Heart left ventricle (tissue), 16 donors: ENCODE data around the gene EXOC2. TPM values are rescaled to one million over a fixed set of nuclear protein-coding genes. Genes with fewer than 3 reads are reported as not detected.

Experiments
- ATAC-seq, 4 donors: fragments of 200-7000 bp; cut with Tn5 transposase; one replicate each; pipeline ENCODE4 v1.9.1; 2020 to 2022; ENCODE audit warnings: moderate library complexity in 4 of 4, mild to moderate bottlenecking in 3 of 4, moderate number of reproducible peaks in 1 of 4
- DNase-seq, 5 donors: peaks; one replicate each; pipeline ENCODE4 v3.0.0-alpha.2; 2020
- H3K27ac ChIP-seq, 12 donors: fragments of 200-600 bp; sonication (generic) in 4 of 12; one replicate each; pipeline versions ENCODE4 v1.5.0 to v1.8.0; 2016 to 2022; ENCODE audit warnings: mild to moderate bottlenecking in 2 of 12
- H3K27me3 ChIP-seq, 9 donors: fragments of 200-600 bp; sonication (generic) in 2 of 9; one replicate each; pipeline versions ENCODE4 v1.5.1 to v1.8.0; 2016 to 2022; ENCODE audit warnings: mild to moderate bottlenecking in 3 of 9
- H3K36me3 ChIP-seq, 9 donors: fragments of 200-600 bp; sonication (generic) in 2 of 9; one replicate each; pipeline versions ENCODE4 v1.5.0 to v1.8.0; 2018 to 2022; ENCODE audit warnings: mild to moderate bottlenecking in 2 of 9
- H3K4me1 ChIP-seq, 12 donors: fragments of 200-600 bp; sonication (generic) in 4 of 12; one replicate each; pipeline versions ENCODE4 v1.5.0 to v1.8.0; 2016 to 2022; ENCODE audit warnings: mild to moderate bottlenecking in 3 of 12
- H3K4me3 ChIP-seq, 12 donors: fragments of 200-600 bp; sonication (generic) in 4 of 12; one replicate each; pipeline versions ENCODE4 v1.5.0 to v1.8.0; 2017 to 2022; ENCODE audit warnings: mild to moderate bottlenecking in 9 of 12, moderate library complexity in 4 of 12
- H3K9me3 ChIP-seq, 12 donors: fragments of 200-600 bp; sonication (generic) in 4 of 12; one replicate each; pipeline versions ENCODE4 v1.5.0 to v1.8.0; 2016 to 2022; ENCODE audit warnings: mild to moderate bottlenecking in 1 of 12
- POLR2A ChIP-seq, 2 donors: fragments of 450-650 bp; IDR thresholded peaks; one replicate each; pipeline ENCODE4 v1.6.1; 2017; ENCODE audit warnings: antibody characterized with exemption in 2 of 2, mild to moderate bottlenecking in 2 of 2, moderate library complexity in 2 of 2
- whole genome bisulfite sequencing, 4 donors: extraction: QIAGEN DNeasy Blood & Tissue Kit in 2 of 4; methylation state at CpG; one replicate each; pipeline versions ENCODE4 v1.1.5 to v1.1.7; 2013 to 2018; 5-methylcytosine and 5-hydroxymethylcytosine counted together
- intact Hi-C, 10 donors: fragments of 100-400 bp; cut with DNase I; formaldehyde crosslinking; loops; one replicate each; pipeline versions ENCODE4 v1.11.1 to v1.14.2; 2022
- polyA plus RNA-seq, 2 donors: library from polyadenylated mRNA; stranded (reverse); fragments of 200-250 nt; gene quantifications; one replicate each; pipeline ENCODE4 v1.2.3, GENCODE V29; 2013
- total RNA-seq, 9 donors: library from RNA; depleted of rRNA in 2 of 9; stranded (reverse); fragments of >200 nt in 2 of 9; fragmentation: NEBNext Ultra II Directional in 3 of 9; extraction: Animal tissue kit (Norgen Biotek cat#: 25700) in 3 of 9; gene quantifications; one replicate each; pipeline versions ENCODE4 v1.1.0 to v1.2.4, GENCODE V29; 2016 to 2023
- TF ChIP-seq, protein P1 (sequence below), 12 donors: fragments of 200-600 bp; sonication (generic) in 4 of 12; IDR thresholded peaks; one replicate each; pipeline versions ENCODE4 v1.5.0 to v1.8.0; 2018 to 2022; ENCODE audit warnings: antibody characterized with exemption in 12 of 12, mild to moderate bottlenecking in 5 of 12
- donor health status: ischemic (EF 13 %, LVEDD 7.1; RV severe dilation, severe dysfunction).
- donor health status: healthy with polysubstance abuse.
- donor health status: DM: no; HTN: yes; CAD: no.
- donor health status: DM: no; HTN: no; CAD: no.
- donor health status: ischemic (EF 25% LVEDD 6.9; RV normal size, moderate dysfunction).
- donor health status: ischemic (EF 25% LVEDD 5.7; RV mildly dilated, moderate dysfunction).
- donor health status: healthy.
- donor health status: DM: yes; HTN: yes; CAD: no.
- donor health status: ischemic (EF 35%, LVEDD 5.7; RV mildly dilated, moderate dysfunction).
- donor health status: nonischemic (EF 11% LVEDD 7.7; RV severe dilation, severe dysfunction).
- donor health status: DM: yes; HTN: yes; CAD: no.
- donor health status: PGD.
- donor health status: ischemic (EF 29% LVEDD 5.4; RV normal size, mild dysfunction).
- donor health status: nonischemic (EF 23%, LVEDD 6.1; RV moderate dilation, normal function).

EXOC2 gene
- total and polyA plus RNA-seq, 11 donors, result 4.4 to 23.0 (median 12.5) TPM

GRCh38 chr6:513058-513457 is 179.9 kb downstream of the EXOC2 start:
- TF ChIP-seq POLR2A (IDR thresholded peaks at IDR 0.05), result no peak
- TF ChIP-seq, protein P1, sequence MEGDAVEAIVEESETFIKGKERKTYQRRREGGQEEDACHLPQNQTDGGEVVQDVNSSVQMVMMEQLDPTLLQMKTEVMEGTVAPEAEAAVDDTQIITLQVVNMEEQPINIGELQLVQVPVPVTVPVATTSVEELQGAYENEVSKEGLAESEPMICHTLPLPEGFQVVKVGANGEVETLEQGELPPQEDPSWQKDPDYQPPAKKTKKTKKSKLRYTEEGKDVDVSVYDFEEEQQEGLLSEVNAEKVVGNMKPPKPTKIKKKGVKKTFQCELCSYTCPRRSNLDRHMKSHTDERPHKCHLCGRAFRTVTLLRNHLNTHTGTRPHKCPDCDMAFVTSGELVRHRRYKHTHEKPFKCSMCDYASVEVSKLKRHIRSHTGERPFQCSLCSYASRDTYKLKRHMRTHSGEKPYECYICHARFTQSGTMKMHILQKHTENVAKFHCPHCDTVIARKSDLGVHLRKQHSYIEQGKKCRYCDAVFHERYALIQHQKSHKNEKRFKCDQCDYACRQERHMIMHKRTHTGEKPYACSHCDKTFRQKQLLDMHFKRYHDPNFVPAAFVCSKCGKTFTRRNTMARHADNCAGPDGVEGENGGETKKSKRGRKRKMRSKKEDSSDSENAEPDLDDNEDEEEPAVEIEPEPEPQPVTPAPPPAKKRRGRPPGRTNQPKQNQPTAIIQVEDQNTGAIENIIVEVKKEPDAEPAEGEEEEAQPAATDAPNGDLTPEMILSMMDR (IDR thresholded peaks at IDR 0.05), result no peak
- Histone ChIP-seq H3K27ac (no peak overlapping the region), H3K4me3 (no peak overlapping the region), H3K27me3 (no peaks in the 10 kb centered on the region), H3K9me3 (peaks cover 0 to 8% (median 0%) of the 10 kb centered on the region in 12 donors), H3K36me3 (peaks cover 0 to 21% (median 0%) of the 10 kb centered on the region in 9 donors), H3K4me1 (no peaks in the 10 kb centered on the region)
- DNase-seq (no peak), ATAC-seq (no peak)
- intact Hi-C loops, result no loop called here
- WGBS, 4 donors, result 95 to 97% (median 96%) methylated on average over 15 of the region's 15 CpGs

- no peak for TF ChIP-seq POLR2A (IDR thresholded peaks at IDR 0.05)
- Histone ChIP-seq H3K36me3 (peaks cover 0 to 17% (median 0%) of the 10 kb centered on the region in 9 donors), H3K27ac (no peak overlapping the region), H3K4me1 (no peaks in the 10 kb centered on the region), H3K27me3 (no peaks in the 10 kb centered on the region), H3K9me3 (no peaks in the 10 kb centered on the region), H3K4me3 (no peak overlapping the region)
- DNase-seq (no peak), ATAC-seq (no peak)
- intact Hi-C loops, result no loop called here
- WGBS, 4 donors, result 88 to 94% (median 94%) methylated on average over 12 of the region's 12 CpGs
Measured at GRCh38 chr6:511488-512137, 181.3 kb downstream of the EXOC2 start.

DNA sequence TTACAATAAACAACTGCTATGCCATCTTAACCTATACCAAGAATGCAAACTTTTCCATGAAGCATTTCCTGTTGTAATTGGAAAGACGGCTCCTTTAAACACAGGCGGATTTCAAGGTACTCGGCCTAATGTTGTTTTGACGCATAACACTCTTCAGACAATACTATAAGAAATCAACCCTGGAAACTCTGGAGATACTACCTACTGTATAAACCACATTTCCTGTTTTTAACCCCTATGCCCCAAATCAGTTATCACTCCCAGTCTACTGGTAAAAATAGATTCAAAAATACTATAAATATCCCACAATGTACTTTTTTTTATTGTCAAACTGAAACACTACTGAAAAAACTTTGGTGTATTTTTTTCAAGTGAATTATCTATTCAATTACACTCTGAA is 183.3 kb downstream of the EXOC2 start:
- intact Hi-C loops, result no loop called here
- Histone ChIP-seq H3K4me1 (no peaks in the 10 kb centered on the region), H3K9me3 (no peaks in the 10 kb centered on the region), H3K27ac (no peak overlapping the region), H3K36me3 (peaks cover 0 to 12% (median 0%) of the 10 kb centered on the region in 9 donors), H3K4me3 (no peak overlapping the region), H3K27me3 (no peaks in the 10 kb centered on the region)
- ATAC-seq (no peak), DNase-seq (no peak)
- TF ChIP-seq POLR2A (IDR thresholded peaks at IDR 0.05), result no peak
- TF ChIP-seq, protein P1 (IDR thresholded peaks at IDR 0.05), result no peak
- WGBS, 4 donors, result 86 to 93% (median 91%) methylated on average over 4 of the region's 4 CpGs

DNA sequence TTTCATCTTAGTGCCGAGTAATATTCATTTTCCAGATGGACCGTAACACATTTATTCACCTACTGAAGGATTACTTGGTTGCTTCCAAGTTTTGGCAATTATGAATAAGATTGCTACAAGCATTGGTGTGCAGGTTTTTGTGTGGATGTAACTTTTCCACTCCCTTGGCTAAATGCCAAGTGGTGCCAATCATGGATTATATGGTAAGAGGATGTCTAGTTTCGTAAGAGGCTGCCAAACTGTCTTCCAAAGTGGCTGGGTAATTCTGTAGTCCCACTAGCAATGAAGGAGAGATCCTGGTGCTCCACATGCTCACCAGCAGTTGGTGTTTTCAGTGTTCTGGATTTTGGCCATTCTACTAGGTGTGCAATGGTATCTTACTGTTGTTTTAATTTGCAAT is 184.3 kb downstream of the EXOC2 start:
- intact Hi-C loops, result no loop called here
- DNase-seq (no peak), ATAC-seq (no peak)
- WGBS, 4 donors, result 75 to 100% (median 85%) methylated on average over 3 of the region's 3 CpGs
- H3K9me3 ChIP-seq, result no peaks in the 10 kb centered on the region
- peaks cover 0 to 6% (median 0%) of the 10 kb centered on the region in 12 donors for H3K4me1 ChIP-seq
- H3K27me3 ChIP-seq, result no peaks in the 10 kb centered on the region
- no peak overlapping the region for H3K4me3 ChIP-seq
- H3K27ac ChIP-seq, result no peak overlapping the region
- TF ChIP-seq, protein P1 (IDR thresholded peaks at IDR 0.05), result no peak
- TF ChIP-seq POLR2A (IDR thresholded peaks at IDR 0.05), result no peak
- H3K36me3 ChIP-seq, result peaks cover 0 to 18% (median 0%) of the 10 kb centered on the region in 9 donors

DNA sequence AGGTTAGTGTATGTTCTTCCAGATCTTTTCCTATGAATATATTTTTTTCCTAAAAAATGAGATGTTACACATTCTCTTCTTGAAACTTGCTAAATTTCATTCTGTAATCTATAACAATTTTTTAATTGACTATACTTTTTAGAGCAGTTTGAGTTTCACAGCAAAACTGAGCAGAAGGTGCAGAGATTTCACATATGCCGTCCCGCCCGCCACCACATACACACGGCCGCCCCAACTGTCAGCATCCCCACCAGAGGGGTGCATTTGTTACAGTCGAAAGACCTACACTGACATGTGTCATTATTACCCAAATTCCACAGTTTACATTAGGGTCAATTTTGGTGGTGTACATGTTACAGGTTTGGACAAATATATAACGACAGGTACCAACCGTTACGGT is 184.9 kb downstream of the EXOC2 start:
- no peak for DNase-seq
- TF ChIP-seq POLR2A (IDR thresholded peaks at IDR 0.05), result no peak
- TF ChIP-seq, protein P1 (IDR thresholded peaks at IDR 0.05), result no peak
- Histone ChIP-seq H3K4me1 (peaks cover 0 to 6% (median 0%) of the 10 kb centered on the region in 12 donors), H3K27me3 (no peaks in the 10 kb centered on the region), H3K9me3 (no peaks in the 10 kb centered on the region), H3K4me3 (no peak overlapping the region), H3K27ac (no peak overlapping the region), H3K36me3 (peaks cover 0 to 19% (median 0%) of the 10 kb centered on the region in 9 donors)
- intact Hi-C loops, result no loop called here
- no peak for ATAC-seq
- WGBS, 4 donors, result 86 to 96% (median 90%) methylated on average over 9 of the region's 9 CpGs
